Esophagus (tissue), 2 donors: ENCODE data around the gene ZNF337. TPM values are rescaled to one million over a fixed set of nuclear protein-coding genes. Genes with fewer than 3 reads are reported as not detected.

Source experiments
- H3K27ac ChIP-seq, 2 donors: one replicate each; pipeline ENCODE4 v1.5.1; 2013; ENCODE audit warnings: low read depth in 2 of 2, mild to moderate bottlenecking in 2 of 2, inconsistent platforms in 1 of 2, low read length in 1 of 2, moderate library complexity in 1 of 2
- H3K27me3 ChIP-seq, 2 donors: one replicate each; pipeline ENCODE4 v1.6.1; 2013; ENCODE audit warnings: low read length in 2 of 2, control low read depth in 1 of 2, mild to moderate bottlenecking in 1 of 2; ENCODE audit not compliant: insufficient read depth in 2 of 2, control insufficient read depth in 1 of 2
- H3K36me3 ChIP-seq, 2 donors: one replicate each; pipeline ENCODE4 v1.6.1; 2013; ENCODE audit warnings: low read length in 1 of 2; ENCODE audit not compliant: control insufficient read depth in 2 of 2, insufficient read depth in 2 of 2
- H3K4me1 ChIP-seq, 2 donors: one replicate each; pipeline ENCODE4 v1.6.1; 2013; ENCODE audit warnings: low read length in 1 of 2; ENCODE audit not compliant: control insufficient read depth in 2 of 2, insufficient read depth in 2 of 2
- H3K4me3 ChIP-seq, 2 donors: one replicate each; pipeline ENCODE4 v1.5.1; 2013; ENCODE audit warnings: low read length in 2 of 2, mild to moderate bottlenecking in 2 of 2, low read depth in 1 of 2, moderate library complexity in 1 of 2
- H3K9me3 ChIP-seq, 2 donors: one replicate each; pipeline ENCODE4 v1.6.1; 2013; ENCODE audit warnings: mild to moderate bottlenecking in 2 of 2, low read depth in 1 of 2, low read length in 1 of 2, moderate library complexity in 1 of 2; ENCODE audit not compliant: control insufficient read depth in 2 of 2, insufficient read depth in 1 of 2
- WGBS, 2 donors: extraction: QIAGEN DNeasy Blood & Tissue Kit; methylation state at CpG; one replicate each; pipeline ENCODE4 v1.1.7; 2013; 5-methylcytosine and 5-hydroxymethylcytosine counted together
- polyA plus RNA-seq, 2 donors: library from polyadenylated mRNA; stranded (reverse); fragments of 200-250 nt; gene quantifications; one replicate each; pipeline ENCODE4 v1.2.3, GENCODE V29; 2013
- donor health status: healthy with polysubstance abuse.
- donor health status: Bipolar disorder and iron deficiency.

The ZNF337 gene
- polyA plus RNA-seq, result 10 to 100 TPM in 1 of 2 donors, 1 to 10 TPM in 1; 6.9 to 11.8 TPM

GRCh38 chr20:25696371-25697131 lies at the start of gene ZNF337:
Gene ZNF337 (minus strand): TSS chr20:25696853. CDS start chr20:25686417, 10,436 bp downstream.
- Histone ChIP-seq H3K4me3 (peak within 1 kb of the TSS; percentile 75 to 99), H3K27ac (peak within 1 kb of the TSS; percentile 86 to 96), H3K36me3 (no peaks in the 10 kb centered on the region), H3K9me3 (no peaks in the 10 kb centered on the region), H3K27me3 (no peaks in the 10 kb centered on the region), H3K4me1 (no peaks in the 10 kb centered on the region)
- WGBS, 2 donors, result 0% methylated on average over 73 to 82 of the region's 82 CpGs

GRCh38 chr20:25745738-25746137 lies 49.1 kb upstream of the ZNF337 start:
- Histone ChIP-seq H3K27me3 (no peaks in the 10 kb centered on the region), H3K4me3 (no peak overlapping the region), H3K4me1 (peaks cover 0 to 3% of the 10 kb centered on the region in 2 donors), H3K27ac (no peak overlapping the region), H3K9me3 (peaks cover 0 to 2% of the 10 kb centered on the region in 2 donors), H3K36me3 (no peaks in the 10 kb centered on the region)
- WGBS, 2 donors, result 92 to 100% methylated on average over 1 of the region's 1 CpG

- peaks cover 0 to 2% of the 10 kb centered on the region in 2 donors for H3K9me3 ChIP-seq
- no peak overlapping the region for H3K27ac ChIP-seq
- WGBS, 2 donors, result 67 to 72% methylated on average over 4 of the region's 4 CpGs
- no peaks in the 10 kb centered on the region for H3K4me1 ChIP-seq
- H3K4me3 ChIP-seq, result no peak overlapping the region
- no peaks in the 10 kb centered on the region for H3K27me3 ChIP-seq
- no peaks in the 10 kb centered on the region for H3K36me3 ChIP-seq
These were observed 48.4 kb upstream of the ZNF337 start for GRCh38 chr20:25745100-25745499.

GRCh38 chr20:25744261-25744660 lies 47.6 kb upstream of the ZNF337 start:
- H3K27me3 ChIP-seq, result no peaks in the 10 kb centered on the region
- WGBS, 2 donors, result 95 to 96% methylated on average over 2 of the region's 2 CpGs
- H3K4me3 ChIP-seq, result no peak overlapping the region
- H3K9me3 ChIP-seq, result peaks cover 0 to 2% of the 10 kb centered on the region in 2 donors
- H3K36me3 ChIP-seq, result no peaks in the 10 kb centered on the region
- no peaks in the 10 kb centered on the region for H3K4me1 ChIP-seq
- no peak overlapping the region for H3K27ac ChIP-seq

GRCh38 chr20:25741088-25741487 lies 44.4 kb upstream of the ZNF337 start:
- H3K4me1 ChIP-seq, result no peaks in the 10 kb centered on the region
- no peak overlapping the region for H3K4me3 ChIP-seq
- no peaks in the 10 kb centered on the region for H3K9me3 ChIP-seq
- H3K27me3 ChIP-seq, result no peaks in the 10 kb centered on the region
- no peak overlapping the region for H3K27ac ChIP-seq
- no peaks in the 10 kb centered on the region for H3K36me3 ChIP-seq

- no peak overlapping the region for H3K27ac ChIP-seq
- WGBS, 2 donors, result 88 to 90% methylated on average over 3 of the region's 3 CpGs
- no peaks in the 10 kb centered on the region for H3K4me1 ChIP-seq
- no peak overlapping the region for H3K4me3 ChIP-seq
- H3K9me3 ChIP-seq, result no peaks in the 10 kb centered on the region
- no peaks in the 10 kb centered on the region for H3K27me3 ChIP-seq
- H3K36me3 ChIP-seq, result peaks cover 0 to under 1% of the 10 kb centered on the region in 2 donors
These were observed 43.1 kb upstream of the ZNF337 start for GRCh38 chr20:25739615-25740320.

- Histone ChIP-seq H3K36me3 (peaks cover 0 to 3% of the 10 kb centered on the region in 2 donors), H3K4me3 (no peak overlapping the region), H3K27me3 (no peaks in the 10 kb centered on the region), H3K4me1 (no peaks in the 10 kb centered on the region), H3K9me3 (no peaks in the 10 kb centered on the region), H3K27ac (no peak overlapping the region)
- WGBS, 2 donors, result 93 to 96% methylated on average over 2 of the region's 2 CpGs
These were observed 41.5 kb upstream of the ZNF337 start for GRCh38 chr20:25738198-25738597.

- H3K36me3 ChIP-seq, result peaks cover 0 to 3% of the 10 kb centered on the region in 2 donors
- H3K27me3 ChIP-seq, result no peaks in the 10 kb centered on the region
- no peak overlapping the region for H3K4me3 ChIP-seq
- no peaks in the 10 kb centered on the region for H3K9me3 ChIP-seq
- no peaks in the 10 kb centered on the region for H3K4me1 ChIP-seq
- no peak overlapping the region for H3K27ac ChIP-seq
These were observed 37.2 kb upstream of the ZNF337 start for GRCh38 chr20:25733903-25734302.

GRCh38 chr20:25730862-25731261 lies 34.2 kb upstream of the ZNF337 start:
- Histone ChIP-seq H3K9me3 (no peaks in the 10 kb centered on the region), H3K4me1 (no peaks in the 10 kb centered on the region), H3K27me3 (no peaks in the 10 kb centered on the region), H3K36me3 (peaks cover 0 to 3% of the 10 kb centered on the region in 2 donors), H3K27ac (no peak overlapping the region), H3K4me3 (no peak overlapping the region)
- 53 to 69% methylated on average over 1 of the region's 1 CpG for WGBS, 2 donors
